GM18520 (cell line): ENCODE data around the gene BCAR3.

Source experiments
- ATAC-seq: cut with Tn5 transposase; IDR thresholded peaks from one replicate; pipeline ENCODE4 v1.9.1; 2021; ENCODE audit not compliant: unreplicated experiment

The BCAR3 gene

DNA sequence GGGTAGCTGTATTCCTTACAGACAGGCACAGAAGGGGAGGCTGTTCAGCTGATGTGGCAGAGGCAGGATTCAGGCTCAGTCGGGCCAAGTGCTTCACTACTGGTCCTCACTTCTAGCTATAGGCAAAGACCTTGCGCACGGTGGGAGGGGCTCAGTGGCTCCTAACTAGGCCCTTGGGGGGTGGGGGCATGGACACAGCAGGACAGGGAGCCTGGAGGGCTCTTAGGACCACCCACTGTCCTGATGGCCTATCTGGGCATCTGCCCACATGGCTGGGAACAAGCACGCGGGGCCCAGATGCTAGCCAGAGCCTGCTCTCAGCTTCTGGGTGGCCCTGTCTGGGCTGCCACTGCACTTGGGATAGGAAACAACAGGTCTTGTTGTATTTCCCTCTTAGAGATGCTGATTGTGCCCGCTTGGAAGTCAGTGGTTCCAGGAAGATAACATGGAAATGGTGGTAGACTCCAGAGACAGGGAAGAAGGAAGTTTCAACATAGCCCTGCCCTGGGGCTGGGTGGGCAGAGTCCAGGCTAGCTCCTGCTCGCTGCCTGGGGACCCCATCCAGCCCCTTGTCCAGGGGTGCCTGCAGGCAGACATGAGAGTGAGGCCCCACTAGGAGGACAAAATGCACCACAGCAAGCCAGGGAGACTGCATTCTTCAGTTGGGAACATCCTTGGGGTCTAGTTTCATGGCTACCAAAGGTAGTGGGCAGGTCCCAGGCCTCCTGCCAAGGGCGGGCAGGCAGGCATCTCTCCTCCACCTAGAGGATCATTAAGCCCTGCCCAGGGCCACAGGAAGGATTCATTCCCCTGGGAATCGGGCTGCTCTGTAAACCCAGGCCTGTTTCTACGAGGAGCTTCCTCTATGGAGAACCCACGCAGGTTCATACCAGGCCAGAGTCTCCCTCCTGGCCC is 102.5 kb downstream of the BCAR3 start:
- no peak for ATAC-seq

GRCh38 chr1:93578433-93578830 is 103.2 kb downstream of the BCAR3 start:
- no peak for ATAC-seq

DNA sequence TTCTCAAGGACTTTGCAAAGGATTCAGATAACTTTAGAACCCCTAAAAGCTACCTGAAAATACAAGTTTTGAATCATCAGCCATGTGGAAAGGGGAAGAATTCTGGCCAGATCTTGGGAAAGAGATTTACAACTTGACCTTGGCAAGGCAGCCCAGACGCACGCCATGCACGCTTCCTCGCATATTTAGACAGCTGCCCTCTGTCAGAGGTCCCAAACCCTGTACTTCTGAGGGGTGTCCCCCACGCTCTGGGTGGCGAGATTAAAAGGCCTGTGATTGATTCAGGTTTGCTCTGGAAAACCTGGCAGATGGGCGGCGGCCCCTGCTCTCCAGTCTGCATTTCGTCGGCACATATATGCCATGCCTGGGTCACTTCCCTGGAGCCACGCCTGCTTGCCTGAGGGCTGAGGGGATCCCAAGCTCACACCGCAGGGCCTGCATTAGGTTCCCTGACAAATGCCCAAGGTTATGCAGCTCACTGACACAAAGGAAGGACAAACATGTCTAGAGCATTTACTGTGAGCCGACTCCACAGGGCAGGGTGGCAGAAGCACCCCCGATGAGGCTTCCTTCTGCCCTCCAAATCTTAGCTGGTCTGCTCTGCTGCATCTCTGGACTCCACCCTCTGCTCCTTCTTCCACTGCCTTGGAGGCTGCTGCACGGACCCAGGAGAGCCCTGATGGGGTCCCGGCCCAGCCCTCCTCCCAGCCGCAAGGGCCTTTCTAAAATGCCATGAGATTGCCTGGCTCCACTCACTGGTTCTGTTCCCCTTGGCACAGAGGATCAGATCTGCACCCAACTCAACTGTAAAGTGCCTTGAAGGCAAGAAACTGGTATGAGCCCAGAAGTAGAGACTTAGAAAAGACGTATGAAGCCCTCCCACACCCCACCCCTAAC is 103.9 kb downstream of the BCAR3 start:
- no peak for ATAC-seq

- no peak for ATAC-seq
Measured at GRCh38 chr1:93576746-93577145, 104.9 kb downstream of the BCAR3 start.

GRCh38 chr1:93576346-93576745 is 105.3 kb downstream of the BCAR3 start:
- ATAC-seq: no peak

DNA sequence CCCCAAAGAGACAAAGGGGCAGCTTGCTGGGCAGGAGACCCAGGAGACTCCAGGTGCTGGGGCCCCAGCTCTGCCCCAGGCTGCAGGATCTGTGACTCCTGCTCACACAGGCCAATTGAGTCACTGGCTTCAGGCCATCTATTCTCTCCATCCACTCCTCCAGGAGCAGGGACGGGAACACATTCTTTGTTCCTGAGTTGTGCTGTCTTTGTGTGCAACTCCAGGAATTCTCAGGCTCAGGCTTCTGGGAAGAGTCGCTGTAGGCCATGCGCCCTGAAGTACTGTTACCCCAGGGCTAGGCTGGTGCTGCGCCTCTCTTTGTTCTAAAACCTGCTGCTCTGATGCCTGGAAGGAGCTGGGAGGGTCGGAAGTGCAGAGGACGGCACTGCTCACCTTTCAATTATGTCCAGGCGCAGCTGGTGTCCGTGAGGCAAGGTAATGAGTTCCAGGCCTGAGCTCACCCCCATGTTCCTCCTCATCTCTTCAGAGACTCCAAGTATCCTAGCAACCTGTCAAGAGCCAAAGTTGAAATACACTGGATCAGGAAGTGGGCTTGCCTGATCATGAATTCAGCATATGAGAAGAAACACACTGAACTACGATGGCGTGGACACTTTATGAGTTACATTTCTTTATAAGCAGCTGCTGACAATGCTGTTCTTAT is 105.9 kb downstream of the BCAR3 start:
- ATAC-seq: no peak

- no peak for ATAC-seq
Measured at GRCh38 chr1:93574991-93575390, 106.6 kb downstream of the BCAR3 start.

- ATAC-seq: no peak
Measured at GRCh38 chr1:93574511-93574910, 107.1 kb downstream of the BCAR3 start.

GRCh38 chr1:93573940-93574469 is 107.6 kb downstream of the BCAR3 start:
- ATAC-seq: no peak

- ATAC-seq: no peak
Measured at GRCh38 chr1:93571623-93572310, 109.9 kb downstream of the BCAR3 start.

DNA sequence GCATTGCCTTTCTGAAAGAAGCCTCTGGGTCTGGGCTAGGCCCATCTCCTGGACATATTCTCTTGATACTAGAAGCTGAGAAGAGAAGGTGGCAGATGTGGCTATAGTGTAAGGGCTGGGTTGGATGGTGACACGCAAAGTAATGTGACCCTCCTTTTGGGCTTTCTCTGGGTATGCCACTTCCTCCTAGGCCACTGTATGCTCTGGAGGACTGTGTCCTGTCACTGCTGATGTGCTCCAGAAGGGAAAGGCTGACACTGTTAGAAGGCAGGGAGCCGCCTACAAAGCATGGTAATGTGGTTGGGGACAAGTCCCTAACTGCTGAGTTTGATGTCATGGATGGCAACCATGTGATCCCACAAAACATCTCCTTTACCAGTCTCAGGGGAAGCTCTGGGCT is 112.1 kb downstream of the BCAR3 start:
- no peak for ATAC-seq

DNA sequence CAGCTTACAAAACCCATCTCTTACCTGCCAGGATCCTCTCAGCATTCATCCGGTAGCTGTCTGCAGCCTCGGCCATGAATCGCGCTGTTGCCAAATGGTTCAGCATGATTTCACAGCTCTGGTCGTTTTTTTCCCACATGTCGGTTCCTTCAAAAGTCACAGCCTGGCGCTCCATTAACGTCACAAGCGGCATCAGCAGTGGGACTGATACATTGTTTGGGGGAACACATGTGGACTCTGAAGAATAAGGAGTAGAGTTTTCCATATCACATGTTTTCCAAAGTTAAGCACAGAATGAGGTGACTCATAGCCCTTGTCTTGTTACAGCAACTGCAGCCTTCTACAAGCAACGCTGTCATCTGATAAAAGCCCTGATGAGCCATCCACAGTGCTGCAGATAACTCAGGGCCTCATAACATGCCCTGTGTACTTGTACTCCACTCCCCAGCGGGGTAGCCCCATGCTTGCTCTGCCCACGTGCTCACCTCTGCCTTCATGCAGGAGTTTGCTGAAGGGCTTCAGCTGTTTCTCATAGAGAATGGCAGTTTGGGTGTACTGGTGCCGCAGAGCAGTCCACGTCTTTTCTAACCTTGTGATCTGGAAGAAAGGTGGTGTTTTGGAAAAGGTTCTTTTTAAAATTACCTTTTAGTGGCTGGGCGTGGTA is 114.2 kb downstream of the BCAR3 start:
- no peak for ATAC-seq

DNA sequence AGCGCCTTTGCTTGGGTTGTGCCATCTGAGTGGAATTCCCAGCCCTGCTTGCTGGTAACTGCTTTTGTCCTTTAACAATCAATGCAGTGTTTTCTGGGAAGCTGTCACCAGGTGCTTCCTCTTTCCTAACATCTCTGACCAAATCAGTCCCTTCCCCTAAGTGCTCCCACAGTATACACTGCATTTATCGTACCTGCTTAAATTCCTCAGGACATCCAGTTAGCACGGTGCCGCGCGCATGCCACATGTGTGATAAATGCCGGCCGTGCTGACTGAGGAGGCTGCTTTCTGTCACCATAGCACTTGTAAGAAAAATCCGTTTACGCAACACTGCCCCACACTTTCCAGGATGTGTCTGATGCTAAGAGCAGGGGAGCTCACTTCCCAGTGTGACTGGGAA is 115.4 kb downstream of the BCAR3 start:
- ATAC-seq: no peak

DNA sequence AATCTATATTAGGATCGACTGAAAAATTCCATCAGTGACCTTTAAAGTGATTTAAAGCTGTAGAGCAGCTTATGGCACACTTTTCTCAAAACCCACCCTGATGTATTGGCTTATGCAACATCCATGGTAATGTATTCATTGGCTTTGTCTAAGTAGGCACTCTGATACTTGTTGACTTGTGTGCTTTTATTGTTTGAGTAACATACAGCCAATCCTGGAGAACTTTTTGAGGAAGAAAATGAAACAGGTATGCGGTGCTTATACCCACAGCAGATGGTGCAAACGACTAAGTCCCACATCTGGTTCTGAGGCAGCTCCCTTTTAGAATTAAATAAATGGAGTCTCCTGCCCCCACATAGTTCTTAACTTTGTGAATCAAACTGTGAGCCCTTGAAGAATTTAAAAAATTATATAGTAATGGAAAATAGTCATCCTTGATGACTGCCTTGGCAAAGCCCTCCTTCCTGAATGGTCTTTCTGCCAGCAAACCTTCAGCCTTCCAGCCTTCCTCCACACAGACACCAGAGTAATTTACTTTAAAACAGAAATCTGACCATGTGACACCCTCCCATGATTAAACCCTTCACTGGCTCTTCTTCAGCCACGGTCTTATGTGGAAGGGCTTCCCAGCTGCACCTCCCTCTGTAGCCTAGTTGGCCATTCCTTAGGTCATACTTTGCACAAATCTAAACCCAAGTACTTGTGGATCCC is 116.0 kb downstream of the BCAR3 start:
- no peak for ATAC-seq

DNA sequence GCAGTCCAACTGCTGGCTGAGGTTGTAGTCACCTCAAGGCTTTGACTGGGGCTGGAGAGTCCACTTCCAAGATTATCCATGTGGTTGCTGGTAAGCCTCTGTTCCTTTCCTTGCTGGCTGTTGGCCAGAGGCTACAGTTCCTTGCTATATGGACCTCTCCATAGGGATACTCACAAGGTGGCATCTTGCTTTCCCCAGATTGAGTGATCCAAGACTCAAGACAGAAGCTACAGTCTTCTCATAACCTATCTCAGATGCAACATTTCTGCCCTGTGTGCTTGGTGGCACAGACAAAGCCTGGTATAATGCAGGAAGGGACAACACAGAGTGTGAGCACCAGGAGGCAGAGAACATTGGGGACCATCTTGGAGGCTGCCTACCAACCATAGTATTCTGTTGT is 121.9 kb downstream of the BCAR3 start:
- ATAC-seq: no peak

- no peak for ATAC-seq
Measured at GRCh38 chr1:93559045-93559444, 122.6 kb downstream of the BCAR3 start.

DNA sequence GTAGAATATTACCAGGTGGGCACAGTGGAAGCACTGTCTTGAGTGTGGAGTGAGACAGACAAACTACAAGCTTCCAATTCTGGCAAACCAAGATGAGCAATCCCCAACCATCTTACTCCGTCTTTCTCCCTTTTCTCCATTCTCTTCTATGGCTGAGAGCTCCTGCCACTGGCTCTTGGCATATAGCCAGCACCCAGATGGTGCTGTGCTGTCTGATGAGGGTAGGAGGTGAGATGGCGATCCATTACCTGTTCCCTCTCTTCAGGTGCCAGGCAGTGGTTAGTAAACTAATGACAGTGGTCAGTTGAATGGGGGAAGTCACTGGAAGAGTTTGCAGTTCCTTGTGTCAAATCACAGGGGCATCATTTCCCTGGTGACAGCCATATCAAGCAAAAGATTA is 125.3 kb downstream of the BCAR3 start:
- ATAC-seq: no peak

DNA sequence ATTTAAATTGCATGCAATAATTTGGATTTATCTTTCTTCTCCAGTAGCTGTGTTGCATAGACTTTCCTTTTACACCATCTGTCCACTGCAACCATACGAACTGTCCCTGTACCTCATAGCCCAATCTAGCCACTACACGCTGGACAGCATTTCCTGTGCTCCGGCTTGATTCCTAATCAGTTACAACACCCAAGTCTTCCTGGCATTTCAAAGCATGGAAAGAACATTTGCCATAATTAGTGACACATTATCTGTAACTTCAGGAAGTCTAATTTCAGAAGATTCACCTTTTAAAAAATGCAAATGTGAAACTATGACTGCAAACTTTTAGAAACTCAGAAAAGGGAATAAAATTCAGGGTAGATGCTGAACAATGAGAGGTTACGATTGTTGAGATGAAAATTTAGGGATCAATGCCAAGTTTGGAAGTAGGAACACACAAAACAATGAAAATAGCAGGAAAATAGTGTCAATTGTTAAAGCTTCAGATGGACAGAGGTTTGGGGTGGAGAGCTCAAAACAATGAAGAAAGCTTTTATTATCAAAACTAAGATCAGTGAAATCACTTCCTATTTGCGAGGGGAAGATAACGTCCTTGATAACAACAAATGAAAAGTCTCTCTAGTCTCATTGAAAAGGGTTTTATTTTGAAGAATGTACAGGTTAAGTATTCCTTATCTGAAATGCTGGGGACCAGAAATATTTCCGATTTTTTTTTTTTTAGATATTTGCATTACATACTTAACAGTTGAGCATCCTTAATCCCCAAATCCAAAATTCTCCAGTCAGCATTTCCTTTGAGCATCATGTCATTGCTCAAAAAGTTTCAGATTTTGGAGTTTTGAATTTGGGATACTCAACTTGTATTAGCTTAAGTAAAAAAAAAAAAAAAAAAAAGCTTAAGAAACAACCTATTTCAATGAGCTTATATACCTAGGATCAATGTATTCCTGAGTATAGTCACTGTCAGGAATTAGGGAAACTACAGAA is 126.5 kb downstream of the BCAR3 start:
- ATAC-seq: no peak
